K562 (cell line): ENCODE results near the gene CMSS1. TPM values are rescaled to one million over a fixed set of nuclear protein-coding genes. Genes with fewer than 3 reads are reported as not detected.

ENCODE experiments used
- ATAC-seq: fragments of 200-7000 bp; cut with Tn5 transposase; 3 replicates; pipeline ENCODE4 v1.9.1; 2020; ENCODE audit warnings: moderate library complexity
- BruUV-seq: library from RNA; stranded (reverse); fragments of 400-500 nt; replicated peaks from 2 replicates; lab custom pipeline; 2021; lab: Mats Ljungman, UMichigan
- CTCF ChIA-PET: fragments of 300-600 bp; formaldehyde crosslinking; extraction: SDS; loops from one replicate; lab custom pipeline; 2021; ENCODE audit warnings: low intra/inter-chr PET ratio; lab: Yijun Ruan, JAX
- POLR2A ChIA-PET: fragments of 300-600, 350-650 bp; sonication (Branson Sonifier 250); formaldehyde crosslinking; extraction: SDS; loops from one replicate; lab custom pipeline; 2021; ENCODE audit warnings: antibody characterized with exemption, inconsistent platforms; lab: Yijun Ruan, JAX
- DNase-seq, 4 experiments: peaks; one replicate each; pipeline versions ENCODE4 v3.0.0 to v3.0.0-alpha.2; 2011 to 2018; ENCODE audit warnings: low spot score in 3 of 4, mixed read lengths in 3 of 4; ENCODE audit errors: extremely low read depth in 1 of 4
- FAIRE-seq: peaks from 2 replicates; lab custom pipeline; 2011; peaks lifted over from hg19 to GRCh38; lab: Jason Lieb, UNC
- H2AFZ ChIP-seq: 2 replicates; pipeline ENCODE4 v1.6.0; 2011; ENCODE audit warnings: low read depth, low read length, control low read depth, inconsistent platforms
- H3K27ac ChIP-seq: fragments of 200-600 bp; 3 replicates; pipeline ENCODE4 v1.8.0; 2011; ENCODE audit warnings: low read depth, mild to moderate bottlenecking, control low read depth, inconsistent platforms, low read length, moderate library complexity, mixed read lengths; ENCODE audit errors: extremely low read depth
- H3K27me3 ChIP-seq, 2 experiments: fragments of 300-600 bp in 1 of 2; 2 replicates in 1 of 2; 3 replicates in 1 of 2; pipeline versions ENCODE4 v1.6.0 to v1.8.0; 2011; ENCODE audit warnings: inconsistent platforms in 2 of 2, low read length in 2 of 2, mild to moderate bottlenecking in 1 of 2, mixed read lengths in 1 of 2, moderate library complexity in 1 of 2; ENCODE audit not compliant: control insufficient read depth in 2 of 2, insufficient read depth in 2 of 2
- H3K36me3 ChIP-seq: fragments of 300-600 bp; 3 replicates; pipeline ENCODE4 v1.8.0; 2011; ENCODE audit warnings: mild to moderate bottlenecking, low read length, inconsistent platforms; ENCODE audit not compliant: control insufficient read depth, insufficient read depth
- H3K4me1 ChIP-seq, 2 experiments: fragments of 200-600 bp in 1 of 2; replicated peaks in 1 of 2; 2 replicates in 1 of 2; 3 replicates in 1 of 2; pipeline versions ENCODE4 v1.5.1 to v1.8.0; 2011; ENCODE audit warnings: inconsistent platforms in 2 of 2, low read length in 2 of 2, mild to moderate bottlenecking in 1 of 2, mixed read lengths in 1 of 2, moderate library complexity in 1 of 2; ENCODE audit not compliant: control insufficient read depth in 2 of 2, insufficient read depth in 2 of 2
- H3K4me2 ChIP-seq: 2 replicates; pipeline ENCODE4 v1.6.1; 2011; ENCODE audit warnings: low read length, control low read depth, inconsistent platforms, mixed read lengths; ENCODE audit not compliant: insufficient read depth
- H3K4me3 ChIP-seq: fragments of 200-600 bp; sonication (generic), shearing (Covaris generic); 2 replicates; pipeline ENCODE4 v1.5.1; 2016; ENCODE audit warnings: control low read depth, inconsistent platforms
- H3K79me2 ChIP-seq: fragments of 200-600 bp; 3 replicates; pipeline ENCODE4 v1.8.0; 2011; ENCODE audit warnings: low read length, inconsistent platforms; ENCODE audit not compliant: control insufficient read depth, insufficient read depth
- H3K9ac ChIP-seq, 2 experiments: 2 replicates each; pipeline versions ENCODE4 v1.6.0 to v1.6.1; 2011; ENCODE audit warnings: low read depth in 2 of 2, low read length in 2 of 2, control low read depth in 1 of 2, inconsistent platforms in 1 of 2, mild to moderate bottlenecking in 1 of 2, mixed read lengths in 1 of 2; ENCODE audit not compliant: insufficient read depth in 1 of 2
- H3K9me1 ChIP-seq: one replicate; pipeline ENCODE4 v1.6.0; 2011; ENCODE audit warnings: inconsistent platforms, mild to moderate bottlenecking, low read length, moderate library complexity; ENCODE audit not compliant: control insufficient read depth, insufficient read depth
- H3K9me3 ChIP-seq: replicated peaks from 2 replicates; pipeline ENCODE4 v1.5.1; 2011; ENCODE audit warnings: low read depth, low read length, inconsistent platforms; ENCODE audit not compliant: control insufficient read depth, insufficient read depth
- H4K20me1 ChIP-seq: replicated peaks from 2 replicates; pipeline ENCODE4 v1.6.1; 2011; ENCODE audit warnings: low read length, inconsistent platforms, mixed read lengths; ENCODE audit not compliant: control insufficient read depth, insufficient read depth
- CBFB ChIP-seq: sonication (generic); formaldehyde crosslinking; IDR thresholded peaks from 2 replicates; pipeline ENCODE4 v1.4.0; 2020; ENCODE audit warnings: mild to moderate bottlenecking, missing genetic modification reagents
- YY1 ChIP-seq, 3 experiments: IDR thresholded peaks; 2 replicates each; pipeline ENCODE4 v1.6.1; 2011; ENCODE audit warnings: low read length in 2 of 3, mild to moderate bottlenecking in 2 of 3, moderate library complexity in 2 of 3, borderline replicate concordance in 1 of 3, control low read depth in 1 of 3, low read depth in 1 of 3; ENCODE audit not compliant: insufficient read depth in 3 of 3, insufficient replicate concordance in 2 of 3, control insufficient read depth in 1 of 3, insufficient read length in 1 of 3; ENCODE audit errors: extremely low read depth in 1 of 3
- WGBS: fragments of 100-300 bp; shearing (Covaris generic); methylation state at CpG from one replicate; pipeline ENCODE4 v1.1.6; 2016; ENCODE audit warnings: low coverage, mixed read lengths; ENCODE audit not compliant: insufficient coverage; ENCODE audit errors: missing lambda C conversion rate; 5-methylcytosine and 5-hydroxymethylcytosine counted together
- in situ Hi-C: fragments of 300-500 bp; cut with MboI; formaldehyde crosslinking; loops from 4 replicates; pipeline ENCODE4 v1.15.0; 2018; ENCODE audit warnings: inconsistent platforms, mixed read lengths
- intact Hi-C: fragments of 100-400 bp; cut with micrococcal nuclease; formaldehyde crosslinking; loops from 2 replicates; pipeline ENCODE4 v1.14.2; 2022
- polyA plus RNA-seq, 8 experiments: library from polyadenylated mRNA; depleted of rRNA in 4 of 8; stranded (reverse) in 5 of 8; unstranded in 3 of 8; fragments of >200 nt; fragmentation: Nextera tagmentation in 2 of 8; fragmentation: Illumina TruSeq in 1 of 8; extraction: Ambion mirVana in 2 of 8; extraction: Trizol in 1 of 8; gene quantifications; 2 replicates each; pipeline versions ENCODE4 v1.2.1 to v1.2.3, GENCODE V29; 2011 to 2014; ENCODE audit warnings: inconsistent platforms in 1 of 8, missing spikeins in 1 of 8
- total RNA-seq, 7 experiments: library from RNA; depleted of rRNA in 6 of 7; stranded (reverse); fragments of >200 nt in 6 of 7; fragmentation: Illumina TruSeq in 2 of 7; extraction: Trizol in 2 of 7; gene quantifications; 2 replicates each; pipeline versions ENCODE4 v1.2.1 to v1.2.3, GENCODE V29; 2011 to 2021; ENCODE audit warnings: low replicate concordance in 1 of 7
- TF ChIP-seq, protein P1 (sequence below): sonication (generic); formaldehyde crosslinking; IDR thresholded peaks from 2 replicates; pipeline ENCODE4 v1.8.0; 2023; ENCODE audit warnings: mild to moderate bottlenecking, missing genetic modification reagents
- TF ChIP-seq, protein P2 (sequence below): sonication (generic); formaldehyde crosslinking; IDR thresholded peaks from 2 replicates; pipeline ENCODE4 v1.8.0; 2022; ENCODE audit warnings: mild to moderate bottlenecking, missing genetic modification reagents
- TF ChIP-seq, protein P3 (sequence below): fragments of 450-650 bp; IDR thresholded peaks from 2 replicates; pipeline ENCODE4 v1.6.1; 2016; ENCODE audit warnings: mild to moderate bottlenecking
- TF ChIP-seq, protein P4 (sequence below): fragments of 250-450 bp; sonication (Bioruptor Pico); IDR thresholded peaks from 2 replicates; pipeline ENCODE4 v1.5.0; 2021

Gene CMSS1
- total and polyA plus RNA-seq, 9 of the 15 experiments (the other 6 are each of a cell fraction or from before 2014, with no cell fraction given) = 46.9 to 109 (median 72.3) TPM

DNA sequence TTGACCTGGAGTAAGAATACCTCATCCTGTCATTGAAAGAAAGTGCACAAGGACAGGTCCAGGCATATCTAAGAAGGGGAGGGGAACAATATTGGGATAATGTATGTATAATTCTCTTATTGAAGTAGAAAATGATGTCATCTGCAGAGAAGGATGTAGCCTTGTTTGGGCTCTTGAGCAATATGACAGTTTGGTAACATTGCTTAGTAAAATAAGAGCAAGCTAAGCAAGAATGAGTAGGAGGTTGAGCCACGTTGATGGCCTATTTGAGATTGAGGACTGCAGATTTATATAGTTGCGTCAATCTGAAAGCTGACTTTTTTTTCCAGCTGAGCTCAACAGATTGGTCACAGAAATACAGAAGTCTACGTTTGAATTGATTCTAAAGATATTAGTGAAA lies 151.5 kb downstream of the CMSS1 start:
- no peak for TF ChIP-seq CBFB (CRISPR knock-in tag)
- TF ChIP-seq, protein P1, sequence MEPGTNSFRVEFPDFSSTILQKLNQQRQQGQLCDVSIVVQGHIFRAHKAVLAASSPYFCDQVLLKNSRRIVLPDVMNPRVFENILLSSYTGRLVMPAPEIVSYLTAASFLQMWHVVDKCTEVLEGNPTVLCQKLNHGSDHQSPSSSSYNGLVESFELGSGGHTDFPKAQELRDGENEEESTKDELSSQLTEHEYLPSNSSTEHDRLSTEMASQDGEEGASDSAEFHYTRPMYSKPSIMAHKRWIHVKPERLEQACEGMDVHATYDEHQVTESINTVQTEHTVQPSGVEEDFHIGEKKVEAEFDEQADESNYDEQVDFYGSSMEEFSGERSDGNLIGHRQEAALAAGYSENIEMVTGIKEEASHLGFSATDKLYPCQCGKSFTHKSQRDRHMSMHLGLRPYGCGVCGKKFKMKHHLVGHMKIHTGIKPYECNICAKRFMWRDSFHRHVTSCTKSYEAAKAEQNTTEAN (CRISPR knock-in tag) = no peak
- no peak for TF ChIP-seq YY1 (IDR thresholded peaks at IDR 0.05; ENCODE audit: borderline replicate concordance in 1 of 3, control insufficient read depth in 1 of 3, extremely low read depth in 1 of 3, insufficient read depth in 3 of 3, insufficient read length in 1 of 3, insufficient replicate concordance in 2 of 3, low read depth in 1 of 3, low read length in 2 of 3)
- TF ChIP-seq, protein P2, sequence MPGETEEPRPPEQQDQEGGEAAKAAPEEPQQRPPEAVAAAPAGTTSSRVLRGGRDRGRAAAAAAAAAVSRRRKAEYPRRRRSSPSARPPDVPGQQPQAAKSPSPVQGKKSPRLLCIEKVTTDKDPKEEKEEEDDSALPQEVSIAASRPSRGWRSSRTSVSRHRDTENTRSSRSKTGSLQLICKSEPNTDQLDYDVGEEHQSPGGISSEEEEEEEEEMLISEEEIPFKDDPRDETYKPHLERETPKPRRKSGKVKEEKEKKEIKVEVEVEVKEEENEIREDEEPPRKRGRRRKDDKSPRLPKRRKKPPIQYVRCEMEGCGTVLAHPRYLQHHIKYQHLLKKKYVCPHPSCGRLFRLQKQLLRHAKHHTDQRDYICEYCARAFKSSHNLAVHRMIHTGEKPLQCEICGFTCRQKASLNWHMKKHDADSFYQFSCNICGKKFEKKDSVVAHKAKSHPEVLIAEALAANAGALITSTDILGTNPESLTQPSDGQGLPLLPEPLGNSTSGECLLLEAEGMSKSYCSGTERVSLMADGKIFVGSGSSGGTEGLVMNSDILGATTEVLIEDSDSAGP (CRISPR knock-in tag) = no peak
- TF ChIP-seq, protein P3, sequence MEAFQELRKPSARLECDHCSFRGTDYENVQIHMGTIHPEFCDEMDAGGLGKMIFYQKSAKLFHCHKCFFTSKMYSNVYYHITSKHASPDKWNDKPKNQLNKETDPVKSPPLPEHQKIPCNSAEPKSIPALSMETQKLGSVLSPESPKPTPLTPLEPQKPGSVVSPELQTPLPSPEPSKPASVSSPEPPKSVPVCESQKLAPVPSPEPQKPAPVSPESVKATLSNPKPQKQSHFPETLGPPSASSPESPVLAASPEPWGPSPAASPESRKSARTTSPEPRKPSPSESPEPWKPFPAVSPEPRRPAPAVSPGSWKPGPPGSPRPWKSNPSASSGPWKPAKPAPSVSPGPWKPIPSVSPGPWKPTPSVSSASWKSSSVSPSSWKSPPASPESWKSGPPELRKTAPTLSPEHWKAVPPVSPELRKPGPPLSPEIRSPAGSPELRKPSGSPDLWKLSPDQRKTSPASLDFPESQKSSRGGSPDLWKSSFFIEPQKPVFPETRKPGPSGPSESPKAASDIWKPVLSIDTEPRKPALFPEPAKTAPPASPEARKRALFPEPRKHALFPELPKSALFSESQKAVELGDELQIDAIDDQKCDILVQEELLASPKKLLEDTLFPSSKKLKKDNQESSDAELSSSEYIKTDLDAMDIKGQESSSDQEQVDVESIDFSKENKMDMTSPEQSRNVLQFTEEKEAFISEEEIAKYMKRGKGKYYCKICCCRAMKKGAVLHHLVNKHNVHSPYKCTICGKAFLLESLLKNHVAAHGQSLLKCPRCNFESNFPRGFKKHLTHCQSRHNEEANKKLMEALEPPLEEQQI = no peak
- TF ChIP-seq, protein P4, sequence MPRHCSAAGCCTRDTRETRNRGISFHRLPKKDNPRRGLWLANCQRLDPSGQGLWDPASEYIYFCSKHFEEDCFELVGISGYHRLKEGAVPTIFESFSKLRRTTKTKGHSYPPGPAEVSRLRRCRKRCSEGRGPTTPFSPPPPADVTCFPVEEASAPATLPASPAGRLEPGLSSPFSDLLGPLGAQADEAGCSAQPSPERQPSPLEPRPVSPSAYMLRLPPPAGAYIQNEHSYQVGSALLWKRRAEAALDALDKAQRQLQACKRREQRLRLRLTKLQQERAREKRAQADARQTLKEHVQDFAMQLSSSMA (CRISPR knock-in tag) = no peak
- H3K9me1 ChIP-seq = no peaks in the 10 kb centered on the region
- no peak overlapping the region for H2AFZ ChIP-seq
- no peak overlapping the region for H3K4me2 ChIP-seq
- no peaks in the 10 kb centered on the region for H3K36me3 ChIP-seq
- H3K27ac ChIP-seq = no peak overlapping the region
- no peaks in the 10 kb centered on the region for H3K4me1 ChIP-seq
- H3K79me2 ChIP-seq = no peaks in the 10 kb centered on the region
- H3K4me3 ChIP-seq = no peak overlapping the region
- H3K9me3 ChIP-seq = no peaks in the 10 kb centered on the region
- BruUV-seq = no TSS peak
- no peaks in the 10 kb centered on the region for H4K20me1 ChIP-seq
- 50% methylated on average over 3 of the region's 3 CpGs for WGBS
- ATAC-seq (no peak), DNase-seq (no peak), FAIRE-seq (no peak)
- no peaks in the 10 kb centered on the region for H3K27me3 ChIP-seq
- intact Hi-C loops = no loop called here
- in situ Hi-C loops = no loop called here
- POLR2A ChIA-PET = interaction anchor here (0.8 kb wide), 1 partner anchor 10 kb away, joined by 3 read pairs; no protein-coding TSS in a partner anchor
- CTCF ChIA-PET = no interaction called here
- no peak overlapping the region for H3K9ac ChIP-seq
